ENCODE measurements around the gene TMEM223.
"Not testable (repeated sequence)": the region's sequence is repeated elsewhere in the genome, so short reads cannot be mapped to it uniquely, and the experiment has no call there.

TMEM223 gene

DNA sequence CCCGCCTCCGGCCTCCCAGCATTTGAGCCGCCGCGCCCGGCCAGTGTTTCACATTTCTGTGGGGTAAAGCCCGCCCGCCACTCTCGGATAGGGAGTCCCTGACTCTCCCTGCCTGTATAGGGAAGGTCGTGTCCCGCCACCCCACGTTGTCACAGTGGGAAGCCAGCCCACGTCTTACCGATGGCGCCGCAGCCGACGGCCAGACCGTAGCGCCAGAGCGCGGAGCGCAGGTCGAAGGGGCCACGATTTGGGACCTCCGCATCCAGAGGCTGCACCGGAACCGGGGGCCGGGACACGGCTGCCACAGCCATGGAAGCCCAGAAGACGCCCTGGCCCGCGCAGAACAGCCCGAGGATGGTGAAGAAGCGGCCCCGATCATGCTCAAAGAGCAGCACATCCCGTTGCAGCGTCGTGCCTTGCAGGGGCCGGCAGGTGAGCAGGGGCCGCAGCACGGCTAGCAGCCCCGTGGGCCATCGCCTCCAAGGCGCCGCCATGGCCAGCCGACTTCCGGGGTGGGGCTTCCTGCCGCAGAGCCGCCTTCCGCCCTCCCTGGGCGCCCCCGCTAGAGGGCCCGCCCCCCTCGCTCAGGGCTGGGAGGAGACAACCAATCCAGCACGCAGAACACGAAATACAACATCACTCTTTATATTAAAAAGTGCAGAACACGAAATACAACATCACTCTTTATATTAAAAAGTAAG is at the start of gene TMEM223:
Gene TMEM223 (minus strand): TSS at position 506 of the 701 bp plus-strand sequence. CDS start 12 bp downstream, at position 494.
- DNase-seq (ENCODE audit: low read depth, low spot score), result no peak

DNA sequence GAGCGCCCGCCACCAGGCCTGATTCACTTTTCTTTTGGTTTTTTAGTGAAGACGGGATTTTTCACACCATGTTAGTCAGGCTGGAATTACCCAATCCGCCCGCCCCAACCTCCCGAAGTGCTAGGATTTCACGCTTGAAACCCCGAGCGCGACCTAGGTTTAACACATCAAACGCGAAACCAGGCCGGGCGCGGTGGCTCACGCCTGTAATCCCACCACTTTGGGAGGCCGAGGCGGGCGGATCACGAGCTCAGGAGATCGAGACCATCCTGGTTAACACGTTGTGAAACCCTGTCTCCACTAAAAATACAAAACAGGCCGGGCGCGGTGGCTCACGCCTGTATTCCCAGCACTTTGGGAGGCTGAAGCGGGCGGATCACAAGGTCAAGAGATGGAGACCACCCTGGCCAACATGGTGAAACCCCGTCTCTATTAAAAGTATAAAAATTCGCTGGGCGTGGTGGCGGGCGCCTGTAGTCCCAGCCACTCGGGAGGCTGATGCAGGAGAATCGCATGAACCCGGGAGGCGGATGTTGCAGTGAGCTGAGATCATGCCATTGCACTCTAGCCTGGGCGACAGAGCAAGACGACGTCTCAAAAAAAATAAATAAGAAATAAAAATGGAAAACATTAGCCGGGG is 49.0 kb upstream of the TMEM223 start:
- DNase-seq (ENCODE audit: low read depth, low spot score), result not testable (repeated sequence)

- DNase-seq (ENCODE audit: low read depth, low spot score), result no peak
Observed at GRCh38 chr11:62839050-62839945, 47.5 kb upstream of the TMEM223 start, which contains the start of gene WDR74. TSS of gene WDR74 (minus strand) at chr11:62839590. CDS start at chr11:62839570, 20 bp downstream.

DNA sequence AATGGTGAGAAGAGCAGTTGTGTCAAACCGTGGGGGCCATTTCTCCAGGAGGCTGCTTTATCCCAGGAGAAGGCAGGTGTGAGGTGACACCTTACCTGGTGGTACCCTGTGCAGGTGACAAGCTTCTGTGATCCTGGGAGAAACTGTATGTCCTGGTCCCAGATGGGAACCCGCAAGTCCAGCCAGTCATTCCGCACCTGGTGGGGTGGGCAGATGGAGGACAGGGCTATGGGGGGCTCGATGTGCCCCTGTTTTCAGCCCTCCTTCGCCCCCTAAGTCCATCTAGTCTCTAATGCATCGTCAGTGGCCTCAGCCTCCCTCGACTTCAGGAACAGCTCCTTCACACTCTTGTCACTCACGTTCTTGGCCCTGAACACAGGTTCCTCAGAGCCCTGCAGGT is 43.5 kb upstream of the TMEM223 start:
- no peak for DNase-seq (ENCODE audit: low read depth, low spot score)

- DNase-seq (ENCODE audit: low read depth, low spot score), result no peak
Observed at GRCh38 chr11:62832336-62833234, 40.8 kb upstream of the TMEM223 start, which contains the start of gene TEX54. TSS of gene TEX54 (minus strand) at chr11:62832841.

GRCh38 chr11:62831520-62832335 is 39.9 kb upstream of the TMEM223 start, which contains the start of gene STX5:
TSS of gene STX5 (minus strand) at chr11:62832051. CDS start at chr11:62831243, 808 bp downstream.
- DNase-seq (ENCODE audit: low read depth, low spot score), result peak; percentile 95

DNA sequence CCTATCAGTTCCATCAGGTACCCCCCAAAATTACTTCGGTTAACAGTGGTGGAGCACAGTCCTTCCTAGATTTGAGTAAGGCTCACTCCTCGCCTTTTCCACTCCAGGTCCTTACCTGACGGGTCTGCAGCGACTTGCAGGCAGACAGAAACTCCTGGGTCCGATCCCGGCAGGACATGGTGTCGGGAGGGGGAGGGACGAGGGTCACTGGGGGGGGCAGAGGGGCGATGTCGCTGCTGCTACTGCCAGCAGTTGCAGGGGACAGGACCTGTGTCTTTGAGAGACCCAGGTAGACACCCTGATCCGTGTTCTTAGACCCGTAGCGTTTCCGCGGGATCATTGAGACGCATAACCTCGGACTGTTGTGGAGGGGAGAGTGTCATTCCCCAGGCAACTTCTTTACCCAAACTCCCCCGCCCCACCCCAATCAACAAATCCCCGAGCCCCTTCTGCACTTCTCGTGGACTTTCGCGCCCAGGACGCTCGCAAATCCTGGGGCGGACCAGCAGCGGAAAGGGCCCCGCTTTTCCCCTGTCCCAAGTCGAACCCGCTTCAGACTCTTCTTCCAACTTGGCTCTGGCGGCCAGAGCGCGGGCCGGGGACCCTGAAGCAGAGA is 39.2 kb upstream of the TMEM223 start:
- no peak for DNase-seq (ENCODE audit: low read depth, low spot score)

DNA sequence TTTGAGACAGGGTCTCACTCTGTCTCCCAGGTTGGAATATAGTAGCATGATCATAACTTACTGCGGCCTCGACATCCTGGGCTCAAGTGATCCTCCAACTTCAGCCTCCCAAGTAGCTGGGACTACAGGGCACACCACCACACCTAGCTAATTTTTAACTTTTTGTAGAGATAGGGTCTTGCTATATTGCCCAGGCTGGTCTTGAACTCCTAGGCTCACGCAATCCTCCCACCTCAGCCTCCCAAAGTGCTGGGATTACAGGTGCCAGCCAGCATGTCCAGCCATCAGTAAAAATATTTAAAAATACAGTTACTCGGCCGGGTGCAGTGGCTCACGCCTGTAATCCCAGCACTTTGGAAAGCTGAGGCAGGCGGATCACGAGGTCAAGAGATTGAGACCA is 36.3 kb upstream of the TMEM223 start:
- DNase-seq (ENCODE audit: low read depth, low spot score), result not testable (repeated sequence)

GRCh38 chr11:62823677-62824076 is 31.9 kb upstream of the TMEM223 start:
- DNase-seq (ENCODE audit: low read depth, low spot score), result no peak

- DNase-seq (ENCODE audit: low read depth, low spot score), result no peak
Observed at GRCh38 chr11:62817129-62817528, 25.3 kb upstream of the TMEM223 start.

GRCh38 chr11:62816557-62816956 is 24.8 kb upstream of the TMEM223 start:
- no peak for DNase-seq (ENCODE audit: low read depth, low spot score)

- DNase-seq (ENCODE audit: low read depth, low spot score), result no peak
Observed at GRCh38 chr11:62811659-62812058, 19.9 kb upstream of the TMEM223 start.

DNA sequence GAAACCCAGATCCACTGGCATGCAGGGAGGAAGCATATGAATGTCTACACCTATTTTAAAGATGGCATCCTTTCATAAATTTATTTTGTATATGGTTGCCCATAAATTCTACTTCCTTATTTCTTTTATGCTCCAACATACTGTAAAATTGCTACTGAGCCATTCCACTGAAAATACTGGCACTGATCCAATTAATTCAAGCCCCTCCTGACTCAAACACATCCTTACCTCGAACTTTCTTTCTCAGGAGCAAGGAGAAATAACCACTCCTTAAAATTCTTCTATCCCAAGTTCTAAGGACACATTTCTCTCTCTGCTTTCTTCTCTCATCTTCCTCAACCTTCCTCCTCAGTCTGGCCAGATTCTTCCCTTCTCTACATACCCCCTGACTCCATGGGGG is 18.9 kb upstream of the TMEM223 start:
- DNase-seq (ENCODE audit: low read depth, low spot score), result no peak

- no peak for DNase-seq (ENCODE audit: low read depth, low spot score)
Observed at GRCh38 chr11:62806611-62807121, 14.9 kb upstream of the TMEM223 start.

GRCh38 chr11:62805961-62806441 is 14.2 kb upstream of the TMEM223 start:
- no peak for DNase-seq (ENCODE audit: low read depth, low spot score)

DNA sequence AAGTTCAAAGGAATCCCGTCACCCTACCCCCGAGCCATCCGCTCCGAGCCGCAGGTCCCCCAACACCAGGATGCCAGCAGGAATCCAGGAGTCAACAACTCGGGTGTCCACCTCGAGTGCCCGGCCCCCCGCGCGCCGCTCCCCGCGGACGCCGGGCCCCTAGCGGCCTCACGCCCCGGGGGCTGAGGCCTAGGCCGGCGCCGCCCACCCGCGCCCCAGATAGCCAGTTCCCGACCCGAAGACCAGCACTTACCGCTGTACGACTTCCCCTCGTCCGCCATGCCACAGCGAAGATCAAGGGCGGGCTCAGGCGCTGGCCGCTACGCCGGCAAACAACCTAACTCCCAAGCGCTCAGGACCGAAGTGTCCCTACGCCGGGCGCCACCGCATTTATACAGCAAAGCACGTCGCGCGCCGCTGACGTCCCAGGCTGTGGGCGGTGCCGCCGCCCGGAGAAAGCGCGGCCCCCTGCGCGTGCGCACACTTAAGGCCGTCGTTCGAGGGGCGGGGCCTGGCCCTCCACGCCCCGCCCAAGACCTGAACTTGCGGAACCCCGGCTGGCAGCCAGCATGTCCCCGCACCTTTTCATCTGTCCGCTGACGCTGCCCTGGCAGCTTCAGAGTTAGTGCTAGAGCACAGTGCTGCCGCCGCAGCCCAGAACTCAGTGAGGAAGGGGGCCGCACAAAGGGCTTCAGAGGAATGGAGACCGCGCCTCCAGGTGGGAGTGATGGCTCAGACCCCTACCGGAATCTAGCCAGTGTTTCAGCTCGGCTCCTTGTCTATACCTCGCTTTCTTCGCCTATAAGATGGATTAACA is 13.5 kb upstream of the TMEM223 start, which contains the start of gene NXF1:
Gene NXF1 (minus strand): TSS at position 365 of the 817 bp plus-strand sequence. CDS start 84 bp downstream, at position 281.
- no peak for DNase-seq (ENCODE audit: low read depth, low spot score)

- no peak for DNase-seq (ENCODE audit: low read depth, low spot score)
Observed at GRCh38 chr11:62804310-62805075, 12.7 kb upstream of the TMEM223 start.

Measured in iPS DF 19.7 (cell line).